ENCODE measurements around the gene ZFPL1. TPM values are rescaled to one million over a fixed set of nuclear protein-coding genes. Genes with fewer than 3 reads are reported as not detected.
A peak's percentile ranks its signal among the peaks of the same experiment; 100 is the strongest.

Gene ZFPL1
- total and polyA plus RNA-seq, 9 of the 15 experiments (the other 6 are each of a cell fraction or from before 2014, with no cell fraction given) = 3.7 to 37.5 (median 22.7) TPM

DNA sequence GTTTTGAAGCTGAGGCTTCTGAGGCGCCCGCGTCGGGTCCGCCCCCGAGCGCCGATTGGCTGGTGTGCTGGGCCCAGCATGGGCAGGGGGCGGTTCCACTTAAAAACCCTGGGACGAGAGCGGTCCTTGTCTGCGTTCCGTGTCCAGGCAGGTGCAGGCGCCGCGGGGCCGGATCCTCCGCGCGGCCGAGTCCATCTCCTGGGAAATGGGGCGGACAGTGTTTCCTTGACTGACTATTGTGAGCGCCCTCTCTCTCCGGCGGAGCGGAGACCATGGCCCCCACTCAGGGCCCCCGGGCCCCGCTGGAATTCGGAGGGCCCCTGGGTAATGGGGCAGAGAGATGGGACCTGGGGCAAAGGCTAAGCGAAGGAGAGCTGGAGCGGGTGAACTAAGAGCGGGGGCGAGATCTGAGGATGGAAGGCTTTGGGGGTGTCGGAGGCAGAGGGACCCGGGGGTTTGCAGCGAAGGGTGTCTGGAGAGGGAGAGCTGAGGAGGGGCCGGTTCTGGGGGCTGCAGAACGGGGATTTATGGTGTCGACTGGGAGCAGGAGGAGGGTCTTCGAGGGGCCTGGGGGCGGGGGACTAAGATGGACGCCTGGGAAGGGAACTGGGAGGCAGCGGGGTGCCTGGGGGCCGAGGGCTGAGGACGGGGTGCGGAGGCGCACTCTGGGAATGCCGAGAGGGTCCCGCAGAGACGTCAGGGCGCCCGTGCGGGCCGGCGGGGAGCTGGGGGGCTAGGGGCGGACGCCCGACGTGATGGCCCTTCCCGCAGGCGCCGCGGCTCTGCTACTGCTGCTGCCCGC, 27.9 kb downstream of the ZFPL1 start, which contains the start of gene TM7SF2 (continued):
- TF ChIP-seq, protein P1, sequence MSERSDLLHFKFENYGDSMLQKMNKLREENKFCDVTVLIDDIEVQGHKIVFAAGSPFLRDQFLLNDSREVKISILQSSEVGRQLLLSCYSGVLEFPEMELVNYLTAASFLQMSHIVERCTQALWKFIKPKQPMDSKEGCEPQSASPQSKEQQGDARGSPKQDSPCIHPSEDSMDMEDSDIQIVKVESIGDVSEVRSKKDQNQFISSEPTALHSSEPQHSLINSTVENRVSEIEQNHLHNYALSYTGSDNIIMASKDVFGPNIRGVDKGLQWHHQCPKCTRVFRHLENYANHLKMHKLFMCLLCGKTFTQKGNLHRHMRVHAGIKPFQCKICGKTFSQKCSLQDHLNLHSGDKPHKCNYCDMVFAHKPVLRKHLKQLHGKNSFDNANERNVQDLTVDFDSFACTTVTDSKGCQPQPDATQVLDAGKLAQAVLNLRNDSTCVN (CRISPR knock-in tag; IDR thresholded peaks at IDR 0.05) = peak; percentile 55; the same call in 1 of the 2 replicates
- TF ChIP-seq ZNF780A (CRISPR knock-in tag; IDR thresholded peaks at IDR 0.05) (no peak; the same call in 1 of the 2 replicates), ZNF785 (CRISPR knock-in tag; IDR thresholded peaks at IDR 0.05) (no peak), RAD51 (IDR thresholded peaks at IDR 0.05; ENCODE audit: borderline replicate concordance, low read depth) (no peak), JUN (IDR thresholded peaks at IDR 0.05; ENCODE audit: borderline replicate concordance, low read depth, low read length) (no peak), JUN (CRISPR knock-in tag; IDR thresholded peaks at IDR 0.05; ENCODE audit: borderline replicate concordance) (no peak; the same call in 1 of the 2 replicates), ZNF830 (CRISPR knock-in tag; IDR thresholded peaks at IDR 0.05) (no peak), MEF2D (tag; conservative IDR thresholded peaks at IDR 0.05; ENCODE audit: low read depth) (no peak), NCOA2 (IDR thresholded peaks at IDR 0.05; ENCODE audit: partially characterized antibody in 2 of 2) (no peak), RBM22 (IDR thresholded peaks at IDR 0.05; ENCODE audit: low read depth, low read length, poor library complexity, severe bottlenecking) (no peak), ZC3H4 (CRISPR knock-in tag; IDR thresholded peaks at IDR 0.05; ENCODE audit: borderline replicate concordance) (no peak)
- TF ChIP-seq, protein P2, sequence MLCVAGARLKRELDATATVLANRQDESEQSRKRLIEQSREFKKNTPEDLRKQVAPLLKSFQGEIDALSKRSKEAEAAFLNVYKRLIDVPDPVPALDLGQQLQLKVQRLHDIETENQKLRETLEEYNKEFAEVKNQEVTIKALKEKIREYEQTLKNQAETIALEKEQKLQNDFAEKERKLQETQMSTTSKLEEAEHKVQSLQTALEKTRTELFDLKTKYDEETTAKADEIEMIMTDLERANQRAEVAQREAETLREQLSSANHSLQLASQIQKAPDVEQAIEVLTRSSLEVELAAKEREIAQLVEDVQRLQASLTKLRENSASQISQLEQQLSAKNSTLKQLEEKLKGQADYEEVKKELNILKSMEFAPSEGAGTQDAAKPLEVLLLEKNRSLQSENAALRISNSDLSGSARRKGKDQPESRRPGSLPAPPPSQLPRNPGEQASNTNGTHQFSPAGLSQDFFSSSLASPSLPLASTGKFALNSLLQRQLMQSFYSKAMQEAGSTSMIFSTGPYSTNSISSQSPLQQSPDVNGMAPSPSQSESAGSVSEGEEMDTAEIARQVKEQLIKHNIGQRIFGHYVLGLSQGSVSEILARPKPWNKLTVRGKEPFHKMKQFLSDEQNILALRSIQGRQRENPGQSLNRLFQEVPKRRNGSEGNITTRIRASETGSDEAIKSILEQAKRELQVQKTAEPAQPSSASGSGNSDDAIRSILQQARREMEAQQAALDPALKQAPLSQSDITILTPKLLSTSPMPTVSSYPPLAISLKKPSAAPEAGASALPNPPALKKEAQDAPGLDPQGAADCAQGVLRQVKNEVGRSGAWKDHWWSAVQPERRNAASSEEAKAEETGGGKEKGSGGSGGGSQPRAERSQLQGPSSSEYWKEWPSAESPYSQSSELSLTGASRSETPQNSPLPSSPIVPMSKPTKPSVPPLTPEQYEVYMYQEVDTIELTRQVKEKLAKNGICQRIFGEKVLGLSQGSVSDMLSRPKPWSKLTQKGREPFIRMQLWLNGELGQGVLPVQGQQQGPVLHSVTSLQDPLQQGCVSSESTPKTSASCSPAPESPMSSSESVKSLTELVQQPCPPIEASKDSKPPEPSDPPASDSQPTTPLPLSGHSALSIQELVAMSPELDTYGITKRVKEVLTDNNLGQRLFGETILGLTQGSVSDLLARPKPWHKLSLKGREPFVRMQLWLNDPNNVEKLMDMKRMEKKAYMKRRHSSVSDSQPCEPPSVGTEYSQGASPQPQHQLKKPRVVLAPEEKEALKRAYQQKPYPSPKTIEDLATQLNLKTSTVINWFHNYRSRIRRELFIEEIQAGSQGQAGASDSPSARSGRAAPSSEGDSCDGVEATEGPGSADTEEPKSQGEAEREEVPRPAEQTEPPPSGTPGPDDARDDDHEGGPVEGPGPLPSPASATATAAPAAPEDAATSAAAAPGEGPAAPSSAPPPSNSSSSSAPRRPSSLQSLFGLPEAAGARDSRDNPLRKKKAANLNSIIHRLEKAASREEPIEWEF (CRISPR knock-in tag; IDR thresholded peaks at IDR 0.05) = no peak
- TF ChIP-seq, protein P3, sequence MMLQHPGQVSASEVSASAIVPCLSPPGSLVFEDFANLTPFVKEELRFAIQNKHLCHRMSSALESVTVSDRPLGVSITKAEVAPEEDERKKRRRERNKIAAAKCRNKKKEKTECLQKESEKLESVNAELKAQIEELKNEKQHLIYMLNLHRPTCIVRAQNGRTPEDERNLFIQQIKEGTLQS (IDR thresholded peaks at IDR 0.05) = no peak
- TF ChIP-seq, protein P3 (CRISPR knock-in tag; conservative IDR thresholded peaks at IDR 0.05) = no peak
- TF ChIP-seq, protein P4, sequence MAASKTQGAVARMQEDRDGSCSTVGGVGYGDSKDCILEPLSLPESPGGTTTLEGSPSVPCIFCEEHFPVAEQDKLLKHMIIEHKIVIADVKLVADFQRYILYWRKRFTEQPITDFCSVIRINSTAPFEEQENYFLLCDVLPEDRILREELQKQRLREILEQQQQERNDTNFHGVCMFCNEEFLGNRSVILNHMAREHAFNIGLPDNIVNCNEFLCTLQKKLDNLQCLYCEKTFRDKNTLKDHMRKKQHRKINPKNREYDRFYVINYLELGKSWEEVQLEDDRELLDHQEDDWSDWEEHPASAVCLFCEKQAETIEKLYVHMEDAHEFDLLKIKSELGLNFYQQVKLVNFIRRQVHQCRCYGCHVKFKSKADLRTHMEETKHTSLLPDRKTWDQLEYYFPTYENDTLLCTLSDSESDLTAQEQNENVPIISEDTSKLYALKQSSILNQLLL (CRISPR knock-in tag; IDR thresholded peaks at IDR 0.05; ENCODE audit: borderline replicate concordance) = no peak
- TF ChIP-seq, protein P5, sequence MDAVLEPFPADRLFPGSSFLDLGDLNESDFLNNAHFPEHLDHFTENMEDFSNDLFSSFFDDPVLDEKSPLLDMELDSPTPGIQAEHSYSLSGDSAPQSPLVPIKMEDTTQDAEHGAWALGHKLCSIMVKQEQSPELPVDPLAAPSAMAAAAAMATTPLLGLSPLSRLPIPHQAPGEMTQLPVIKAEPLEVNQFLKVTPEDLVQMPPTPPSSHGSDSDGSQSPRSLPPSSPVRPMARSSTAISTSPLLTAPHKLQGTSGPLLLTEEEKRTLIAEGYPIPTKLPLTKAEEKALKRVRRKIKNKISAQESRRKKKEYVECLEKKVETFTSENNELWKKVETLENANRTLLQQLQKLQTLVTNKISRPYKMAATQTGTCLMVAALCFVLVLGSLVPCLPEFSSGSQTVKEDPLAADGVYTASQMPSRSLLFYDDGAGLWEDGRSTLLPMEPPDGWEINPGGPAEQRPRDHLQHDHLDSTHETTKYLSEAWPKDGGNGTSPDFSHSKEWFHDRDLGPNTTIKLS (IDR thresholded peaks at IDR 0.05; ENCODE audit: borderline replicate concordance, low read depth) = no peak

Data from K562 (cell line).